CD14-positive monocyte (primary cell): ENCODE data around the gene SRSF12. TPM values are rescaled to one million over a fixed set of nuclear protein-coding genes. Genes with fewer than 3 reads are reported as not detected.

Experiments used
- DNase-seq, 3 donors: peaks; one replicate each; pipeline ENCODE4 v3.0.0-alpha.2; 2011 to 2022
- H2AFZ ChIP-seq: 2 replicates; pipeline ENCODE4 v1.6.0; 2012; ENCODE audit warnings: mild to moderate bottlenecking, low read depth, low read length, inconsistent platforms; ENCODE audit not compliant: insufficient read depth, poor library complexity, severe bottlenecking
- H3K27ac ChIP-seq, 2 donors: 1 replicate in 1 of 2; 2 replicates in 1 of 2; pipeline ENCODE4 v1.5.1; 2012 to 2013; ENCODE audit warnings: low read length in 2 of 2, control low read depth in 1 of 2, inconsistent platforms in 1 of 2, low read depth in 1 of 2, mild to moderate bottlenecking in 1 of 2
- H3K27me3 ChIP-seq, 2 donors: one replicate each; pipeline versions ENCODE4 v1.6.0 to v1.6.1; 2011 to 2013; ENCODE audit warnings: low read length in 2 of 2; ENCODE audit not compliant: control insufficient read depth in 2 of 2, insufficient read depth in 2 of 2
- H3K36me3 ChIP-seq, 2 donors: replicated peaks in 1 of 2; 1 replicate in 1 of 2; 2 replicates in 1 of 2; pipeline versions ENCODE4 v1.5.1 to v1.6.1; 2012 to 2013; ENCODE audit warnings: low read length in 2 of 2, control low read depth in 1 of 2, inconsistent platforms in 1 of 2, mild to moderate bottlenecking in 1 of 2; ENCODE audit not compliant: insufficient read depth in 2 of 2, control insufficient read depth in 1 of 2
- H3K4me1 ChIP-seq, 2 donors: 1 replicate in 1 of 2; 2 replicates in 1 of 2; pipeline versions ENCODE4 v1.5.1 to v1.6.1; 2012 to 2013; ENCODE audit warnings: low read length in 2 of 2, control low read depth in 1 of 2, inconsistent platforms in 1 of 2, mild to moderate bottlenecking in 1 of 2, moderate library complexity in 1 of 2; ENCODE audit not compliant: insufficient read depth in 2 of 2, control insufficient read depth in 1 of 2
- H3K4me2 ChIP-seq: replicated peaks from 2 replicates; pipeline ENCODE3; 2012; ENCODE audit warnings: low read length, moderate library complexity, mild to moderate bottlenecking; ENCODE audit not compliant: poor library complexity, severe bottlenecking; ENCODE audit errors: extremely low read depth
- H3K4me3 ChIP-seq, 3 experiments: fragments of 200-600 bp in 1 of 3; sonication (generic) in 1 of 3; replicated peaks in 1 of 3; 1 replicate in 2 of 3; 2 replicates in 1 of 3; pipeline ENCODE4 v1.5.1; 2011 to 2013; ENCODE audit warnings: low read length in 3 of 3, mild to moderate bottlenecking in 3 of 3, control low read depth in 2 of 3, low read depth in 2 of 3, inconsistent platforms in 1 of 3, moderate library complexity in 1 of 3
- H3K79me2 ChIP-seq: 2 replicates; pipeline ENCODE4 v1.6.0; 2012; ENCODE audit warnings: mild to moderate bottlenecking, control low read depth, inconsistent platforms, low read length, moderate library complexity; ENCODE audit not compliant: insufficient read depth
- H3K9ac ChIP-seq: 2 replicates; pipeline ENCODE4 v1.6.0; 2017; ENCODE audit warnings: low read length, mild to moderate bottlenecking; ENCODE audit not compliant: insufficient read depth, poor library complexity, severe bottlenecking
- H3K9me3 ChIP-seq, 2 donors: replicated peaks in 1 of 2; 1 replicate in 1 of 2; 2 replicates in 1 of 2; pipeline versions ENCODE4 v1.5.1 to v1.6.1; 2012 to 2013; ENCODE audit warnings: low read length in 2 of 2, control low read depth in 1 of 2; ENCODE audit not compliant: control insufficient read depth in 1 of 2, insufficient read depth in 1 of 2
- H4K20me1 ChIP-seq: 2 replicates; pipeline ENCODE4 v1.6.0; 2012; ENCODE audit warnings: mild to moderate bottlenecking, low read length, control low read depth, moderate library complexity; ENCODE audit not compliant: insufficient read depth
- H3K27ac Mint-ChIP-seq, 7 donors: one replicate each; pipeline ENCODE4 v1.8.0; 2020; ENCODE audit warnings: mild to moderate bottlenecking in 7 of 7, mixed read lengths in 7 of 7, moderate library complexity in 6 of 7, inconsistent platforms in 2 of 7
- H3K27me3 Mint-ChIP-seq, 3 donors: one replicate each; pipeline ENCODE4 v1.8.0; 2021 to 2022; ENCODE audit warnings: low read depth in 3 of 3, mild to moderate bottlenecking in 3 of 3, mixed read lengths in 3 of 3, moderate library complexity in 3 of 3, inconsistent platforms in 1 of 3
- H3K36me3 Mint-ChIP-seq, 2 donors: one replicate each; pipeline ENCODE4 v1.8.0; 2020; ENCODE audit warnings: mixed read lengths in 2 of 2, inconsistent platforms in 1 of 2, mild to moderate bottlenecking in 1 of 2
- H3K4me1 Mint-ChIP-seq: one replicate; pipeline ENCODE4 v1.8.0; 2020; ENCODE audit warnings: mild to moderate bottlenecking, mixed read lengths
- H3K4me3 Mint-ChIP-seq, 2 donors: one replicate each; pipeline ENCODE4 v1.8.0; 2020; ENCODE audit warnings: mild to moderate bottlenecking in 2 of 2, mixed read lengths in 2 of 2, moderate library complexity in 1 of 2
- H3K9me3 Mint-ChIP-seq, 7 donors: one replicate each; pipeline ENCODE4 v1.8.0; 2020 to 2022; ENCODE audit warnings: mixed read lengths in 7 of 7, mild to moderate bottlenecking in 6 of 7, moderate library complexity in 6 of 7, inconsistent platforms in 2 of 7
- CTCF ChIP-seq: fragments of 200-600 bp; IDR thresholded peaks from one replicate; pipeline ENCODE4 v1.8.0; 2022; ENCODE audit warnings: antibody characterized with exemption, mild to moderate bottlenecking
- WGBS: methylation state at CpG from one replicate; pipeline ENCODE4 v1.1.5; 2013; ENCODE audit warnings: missing lambda C conversion rate; ENCODE audit not compliant: insufficient coverage; 5-methylcytosine and 5-hydroxymethylcytosine counted together
- intact Hi-C, 2 donors: fragments of 100-400 bp; cut with micrococcal nuclease; formaldehyde crosslinking; loops; one replicate each; pipeline versions ENCODE4 v1.15.0 to v1.15.1; 2023
- polyA plus RNA-seq, 3 donors: library from polyadenylated mRNA; depleted of rRNA in 1 of 3; unstranded in 2 of 3; stranded (reverse) in 1 of 3; fragments of 300-500 nt in 2 of 3; fragments of >200 nt in 1 of 3; fragmentation: Illumina TruSeq in 2 of 3; gene quantifications; 1 replicate in 2 of 3; 2 replicates in 1 of 3; pipeline ENCODE4 v1.2.3, GENCODE V29; 2012 to 2021

The SRSF12 gene
- polyA plus RNA-seq, 3 donors, result 0.04 TPM; not detected in 2

GRCh38 chr6:89048985-89049384 is 68.9 kb downstream of the SRSF12 start:
- no peak overlapping the region for H3K4me3 ChIP-seq
- peaks cover 38 to 47% of the 10 kb centered on the region in 2 donors for H3K4me1 ChIP-seq
- H3K79me2 ChIP-seq, result no peaks in the 10 kb centered on the region
- no peak overlapping the region for H2AFZ ChIP-seq
- no peaks in the 10 kb centered on the region for H3K36me3 Mint-ChIP-seq
- H3K9me3 ChIP-seq, result no peaks in the 10 kb centered on the region
- WGBS, result no CpG with 5 or more reads among the region's 1 CpG
- no peaks in the 10 kb centered on the region for H4K20me1 ChIP-seq
- no peak overlapping the region for H3K27ac ChIP-seq
- H3K27me3 ChIP-seq, result no peaks in the 10 kb centered on the region
- H3K9ac ChIP-seq, result no peak overlapping the region
- TF ChIP-seq CTCF, result no peak
- no peaks in the 10 kb centered on the region for H3K36me3 ChIP-seq
- intact Hi-C loops, result no loop called here
- no peak overlapping the region for H3K4me3 Mint-ChIP-seq
- H3K4me1 Mint-ChIP-seq, result peaks cover 56% of the 10 kb centered on the region
- H3K4me2 ChIP-seq, result no peak overlapping the region
- no peaks in the 10 kb centered on the region for H3K9me3 Mint-ChIP-seq
- peak overlapping the region in 1 of 7 donors; percentile 47 for H3K27ac Mint-ChIP-seq
- DNase-seq, result no peak
- peaks cover 0 to 4% (median 1%) of the 10 kb centered on the region in 3 donors for H3K27me3 Mint-ChIP-seq

- intact Hi-C loops, result no loop called here
- Histone ChIP-seq H3K9ac (no peak overlapping the region), H3K27me3 (no peaks in the 10 kb centered on the region), H3K4me2 (no peak overlapping the region), H4K20me1 (no peaks in the 10 kb centered on the region), H3K79me2 (no peaks in the 10 kb centered on the region), H3K36me3 (no peaks in the 10 kb centered on the region), H3K27ac (peak overlapping the region in 1 of 2 donors; percentile 23), H2AFZ (no peak overlapping the region), H3K4me1 (peaks cover 36 to 48% of the 10 kb centered on the region in 2 donors), H3K4me3 (no peak overlapping the region), H3K9me3 (no peaks in the 10 kb centered on the region)
- H3K4me3 Mint-ChIP-seq, result no peak overlapping the region
- peaks cover 0 to 4% (median 1%) of the 10 kb centered on the region in 3 donors for H3K27me3 Mint-ChIP-seq
- WGBS, result no CpG with 5 or more reads among the region's 3 CpGs
- no peaks in the 10 kb centered on the region for H3K36me3 Mint-ChIP-seq
- H3K9me3 Mint-ChIP-seq, result no peaks in the 10 kb centered on the region
- no peak for DNase-seq
- peaks cover 52% of the 10 kb centered on the region for H3K4me1 Mint-ChIP-seq
- no peak for TF ChIP-seq CTCF
- H3K27ac Mint-ChIP-seq, result peak overlapping the region in 3 of 7 donors; percentile 8 to 46 (median 26)
These were observed 69.5 kb downstream of the SRSF12 start for GRCh38 chr6:89048288-89048923.
